ENCODE measurements around the gene FRMD1. TPM values are rescaled to one million over a fixed set of nuclear protein-coding genes. Genes with fewer than 3 reads are reported as not detected.

Gene FRMD1
- polyA plus RNA-seq, 10 donors = 0.09 to 0.55 (median 0.22) TPM

GRCh38 chr6:168096271-168096764, 17.3 kb upstream of the FRMD1 start:
- DNase-seq = no peak

- DNase-seq = no peak
Measured at GRCh38 chr6:168095716-168096250, 16.8 kb upstream of the FRMD1 start.

GRCh38 chr6:168095171-168095691, 16.2 kb upstream of the FRMD1 start:
- no peak for DNase-seq

- no peak for DNase-seq
Measured at GRCh38 chr6:168093634-168094033, 14.6 kb upstream of the FRMD1 start.

- DNase-seq = no peak
Measured at GRCh38 chr6:168093071-168093505, 14.1 kb upstream of the FRMD1 start.

GRCh38 chr6:168092541-168092940, 13.5 kb upstream of the FRMD1 start:
- DNase-seq = no peak

GRCh38 chr6:168091381-168092264, 12.6 kb upstream of the FRMD1 start:
- no peak for DNase-seq

GRCh38 chr6:168090706-168091105, 11.7 kb upstream of the FRMD1 start:
- DNase-seq = no peak

GRCh38 chr6:168090064-168090690, 11.2 kb upstream of the FRMD1 start:
- DNase-seq = no peak

- DNase-seq = peak in 1 of 3 donors; percentile 27
Measured at GRCh38 chr6:168089186-168090063, 10.4 kb upstream of the FRMD1 start.

- peak; percentile 66 to 82 (median 76) for DNase-seq
Measured at GRCh38 chr6:168088161-168089053, 9.4 kb upstream of the FRMD1 start.

GRCh38 chr6:168087436-168088160, 8.6 kb upstream of the FRMD1 start:
- DNase-seq = no peak

GRCh38 chr6:168086616-168087015, 7.6 kb upstream of the FRMD1 start:
- no peak for DNase-seq

- no peak for DNase-seq
Measured at GRCh38 chr6:168086066-168086465, 7.1 kb upstream of the FRMD1 start.

GRCh38 chr6:168084465-168085160, 5.6 kb upstream of the FRMD1 start:
- DNase-seq = no peak

- DNase-seq = no peak
Measured at GRCh38 chr6:168083514-168083885, 4.5 kb upstream of the FRMD1 start.

GRCh38 chr6:168082860-168083513, 4.0 kb upstream of the FRMD1 start:
- DNase-seq = no peak

- no peak for DNase-seq
Measured at GRCh38 chr6:168081858-168082546, 3.0 kb upstream of the FRMD1 start.

Measured in muscle of back (tissue), 11 donors.